ENCODE measurements around the gene WDR74. TPM values are rescaled to one million over a fixed set of nuclear protein-coding genes. Genes with fewer than 3 reads are reported as not detected.
A peak's percentile ranks its signal among the peaks of the same experiment; 100 is the strongest.

The WDR74 gene
- total and polyA plus RNA-seq, 2 donors (not counting 1 experiment from before 2014, with no cell fraction given), result 14.8 to 86.9 TPM

- H3K79me2 ChIP-seq (ENCODE audit: control insufficient read depth, insufficient read depth, low read length), result peaks cover 42% of the 10 kb centered on the region
- no peak for TF ChIP-seq EZH2 (IDR thresholded peaks at IDR 0.05; ENCODE audit: low read length, missing control alignments)
- TF ChIP-seq CTCF (conservative IDR thresholded peaks at IDR 0.05 in 1 of 2, IDR thresholded peaks at IDR 0.05 in 1 of 2; ENCODE audit: low read depth in 1 of 2, low read length in 2 of 2), result no peak
- H3K4me2 ChIP-seq (ENCODE audit: extremely low read depth, insufficient read depth, low read length), result peak overlapping the region; percentile 98
- no peaks in the 10 kb centered on the region for H3K27me3 ChIP-seq (ENCODE audit: control insufficient read depth, insufficient read depth, low read length)
- peak overlapping the region; percentile 6 for H2AFZ ChIP-seq (ENCODE audit: low read length)
- H3K4me1 ChIP-seq (ENCODE audit: control insufficient read depth, extremely low read depth, insufficient read depth, low read length), result peaks cover 23% of the 10 kb centered on the region
- H3K27ac ChIP-seq (ENCODE audit: insufficient read depth, low read length), result peak overlapping the region; percentile 100
- DNase-seq (ENCODE audit: low read depth in 2 of 2), result peak; percentile 75 to 86
- no peaks in the 10 kb centered on the region for H3K9me3 ChIP-seq (ENCODE audit: control insufficient read depth, insufficient read depth, low read depth, low read length)
- H3K36me3 ChIP-seq (ENCODE audit: control insufficient read depth, insufficient read depth, low read length), result peaks cover 22% of the 10 kb centered on the region
- H3K4me3 ChIP-seq (replicated peaks in 1 of 4; ENCODE audit: control extremely low read depth in 1 of 4, insufficient read depth in 1 of 4, low read depth in 3 of 4, low read length in 4 of 4), result peak overlapping the region; percentile 99 to 100 (median 99)
- H4K20me1 ChIP-seq (ENCODE audit: control insufficient read depth, extremely low read depth, insufficient read depth, low read length), result peaks cover 2% of the 10 kb centered on the region
- H3K9ac ChIP-seq (ENCODE audit: insufficient read depth, low read length), result peak overlapping the region; percentile 100
Measured at GRCh38 chr11:62880231-62880802, 40.9 kb upstream of the WDR74 start.

GRCh38 chr11:62879235-62879978 lies 40.0 kb upstream of the WDR74 start:
- H3K9me3 ChIP-seq (ENCODE audit: control insufficient read depth, insufficient read depth, low read depth, low read length), result no peaks in the 10 kb centered on the region
- DNase-seq (ENCODE audit: low read depth in 2 of 2), result peak in 1 of 2 donors; percentile 39

More at GRCh38 chr11:62879235-62879978, 40.0 kb upstream of the WDR74 start:
- TF ChIP-seq EZH2 (IDR thresholded peaks at IDR 0.05; ENCODE audit: low read length, missing control alignments) (no peak), CTCF (conservative IDR thresholded peaks at IDR 0.05 in 1 of 2, IDR thresholded peaks at IDR 0.05 in 1 of 2; ENCODE audit: low read depth in 1 of 2, low read length in 2 of 2) (no peak)
- peak overlapping the region; percentile 98 for H3K4me2 ChIP-seq (ENCODE audit: extremely low read depth, insufficient read depth, low read length)
- peaks cover 2% of the 10 kb centered on the region for H4K20me1 ChIP-seq (ENCODE audit: control insufficient read depth, extremely low read depth, insufficient read depth, low read length)
- H3K79me2 ChIP-seq (ENCODE audit: control insufficient read depth, insufficient read depth, low read length), result peaks cover 34% of the 10 kb centered on the region
- H3K36me3 ChIP-seq (ENCODE audit: control insufficient read depth, insufficient read depth, low read length), result peaks cover 15% of the 10 kb centered on the region
- peaks cover 18% of the 10 kb centered on the region for H3K4me1 ChIP-seq (ENCODE audit: control insufficient read depth, extremely low read depth, insufficient read depth, low read length)
- H3K27ac ChIP-seq (ENCODE audit: insufficient read depth, low read length), result peak overlapping the region; percentile 100
- peak overlapping the region; percentile 11 to 100 (median 99) for H3K4me3 ChIP-seq (replicated peaks in 1 of 4; ENCODE audit: control extremely low read depth in 1 of 4, insufficient read depth in 1 of 4, low read depth in 3 of 4, low read length in 4 of 4)
- no peaks in the 10 kb centered on the region for H3K27me3 ChIP-seq (ENCODE audit: control insufficient read depth, insufficient read depth, low read length)
- H3K9ac ChIP-seq (ENCODE audit: insufficient read depth, low read length), result no peak overlapping the region
- peak overlapping the region; percentile 37 for H2AFZ ChIP-seq (ENCODE audit: low read length)

Data from fibroblast of lung (primary cell).